Activated naive CD4-positive, alpha-beta T cell treated with anti-CD3 and anti-CD28 coated beads, Interleukin-2, amount 50 U/mL, for 72 hours (primary cell): ENCODE measurements around the gene FRYL. TPM values are rescaled to one million over a fixed set of nuclear protein-coding genes. Genes with fewer than 3 reads are reported as not detected.
"Not testable (repeated sequence)": the region's sequence is repeated elsewhere in the genome, so short reads cannot be mapped to it uniquely, and the experiment has no call there.

Source experiments
- ATAC-seq, 2 donors: fragments of 150-1000 bp; cut with Tn5 transposase; 2 replicates each; pipeline ENCODE4 v1.10.0; 2021; ENCODE audit warnings: mild to moderate bottlenecking in 2 of 2, moderate library complexity in 2 of 2
- DNase-seq, 2 donors: peaks; one replicate each; pipeline ENCODE4 v3.0.0; 2021 to 2022; ENCODE audit warnings: low spot score in 2 of 2
- H3K27ac Mint-ChIP-seq, 2 donors: one replicate each; pipeline ENCODE4 v1.8.0; 2022; ENCODE audit warnings: mild to moderate bottlenecking in 2 of 2, mixed read lengths in 2 of 2
- H3K36me3 Mint-ChIP-seq, 2 donors: one replicate each; pipeline ENCODE4 v1.8.0; 2022; ENCODE audit warnings: mixed read lengths in 2 of 2
- H3K9me3 Mint-ChIP-seq, 2 donors: one replicate each; pipeline ENCODE4 v1.8.0; 2022; ENCODE audit warnings: mixed read lengths in 2 of 2
- total RNA-seq, 2 donors: library from RNA; stranded (reverse); gene quantifications; one replicate each; pipeline ENCODE4 v1.2.3, GENCODE V29; 2022

Gene FRYL
- total RNA-seq, 2 donors from 2014 or later = 74.9 to 84.3 TPM

GRCh38 chr4:48693856-48694574, 86.1 kb downstream of the FRYL start:
- H3K27ac Mint-ChIP-seq = no peak overlapping the region
- no peak for ATAC-seq
- H3K9me3 Mint-ChIP-seq = no peaks in the 10 kb centered on the region
- no peaks in the 10 kb centered on the region for H3K36me3 Mint-ChIP-seq
- no peak for DNase-seq

- Mint-ChIP-seq H3K36me3 (no peaks in the 10 kb centered on the region), H3K27ac (no peak overlapping the region), H3K9me3 (no peaks in the 10 kb centered on the region)
- no peak for DNase-seq
- no peak for ATAC-seq
Measured at GRCh38 chr4:48692897-48693296, 87.2 kb downstream of the FRYL start.

- no peak overlapping the region for H3K27ac Mint-ChIP-seq
- DNase-seq (no peak), ATAC-seq (no peak)
- no peaks in the 10 kb centered on the region for H3K36me3 Mint-ChIP-seq
- H3K9me3 Mint-ChIP-seq = no peaks in the 10 kb centered on the region
Measured at GRCh38 chr4:48692044-48692443, 88.0 kb downstream of the FRYL start.

- ATAC-seq = no peak
- Mint-ChIP-seq H3K27ac (no peak overlapping the region), H3K9me3 (no peaks in the 10 kb centered on the region), H3K36me3 (no peaks in the 10 kb centered on the region)
- DNase-seq = no peak
Measured at GRCh38 chr4:48688953-48689352, 91.1 kb downstream of the FRYL start.

GRCh38 chr4:48687313-48688051, 92.6 kb downstream of the FRYL start:
- Mint-ChIP-seq H3K27ac (no peak overlapping the region), H3K36me3 (peaks cover 0 to 7% of the 10 kb centered on the region in 2 donors), H3K9me3 (no peaks in the 10 kb centered on the region)
- ATAC-seq (no peak), DNase-seq (no peak)

GRCh38 chr4:48686369-48686768, 93.7 kb downstream of the FRYL start:
- H3K36me3 Mint-ChIP-seq = peaks cover 0 to 13% of the 10 kb centered on the region in 2 donors

GRCh38 chr4:48683784-48684666, 96.1 kb downstream of the FRYL start:
- Mint-ChIP-seq H3K27ac (no peak overlapping the region), H3K36me3 (peaks cover 0 to 13% of the 10 kb centered on the region in 2 donors), H3K9me3 (no peaks in the 10 kb centered on the region)
- ATAC-seq = no peak
- DNase-seq = no peak

More at GRCh38 chr4:48686369-48686768, 93.7 kb downstream of the FRYL start:
- H3K9me3 Mint-ChIP-seq = no peaks in the 10 kb centered on the region
- no peak for ATAC-seq
- no peak overlapping the region for H3K27ac Mint-ChIP-seq
- DNase-seq = no peak

GRCh38 chr4:48682870-48683269, 97.2 kb downstream of the FRYL start:
- H3K36me3 Mint-ChIP-seq = peaks cover 0 to 13% of the 10 kb centered on the region in 2 donors
- not testable (repeated sequence) for ATAC-seq, DNase-seq, H3K27ac Mint-ChIP-seq, H3K9me3 Mint-ChIP-seq

- ATAC-seq (peak; percentile 99 to 100), DNase-seq (no peak)
- no peak overlapping the region for H3K27ac Mint-ChIP-seq
- H3K36me3 Mint-ChIP-seq = peaks cover 0 to 13% of the 10 kb centered on the region in 2 donors
- no peaks in the 10 kb centered on the region for H3K9me3 Mint-ChIP-seq
Measured at GRCh38 chr4:48681856-48682255, 98.2 kb downstream of the FRYL start.

- Mint-ChIP-seq H3K27ac (no peak overlapping the region), H3K36me3 (peaks cover 0 to 21% of the 10 kb centered on the region in 2 donors), H3K9me3 (no peaks in the 10 kb centered on the region)
- ATAC-seq = no peak
- no peak for DNase-seq
Measured at GRCh38 chr4:48680848-48681568, 99.1 kb downstream of the FRYL start.

GRCh38 chr4:48673537-48673936, 106.5 kb downstream of the FRYL start:
- no peak overlapping the region for H3K27ac Mint-ChIP-seq
- DNase-seq (no peak), ATAC-seq (no peak)
- H3K9me3 Mint-ChIP-seq = peaks cover 6 to 9% of the 10 kb centered on the region in 2 donors
- H3K36me3 Mint-ChIP-seq = peaks cover 6 to 28% of the 10 kb centered on the region in 2 donors

- ATAC-seq (no peak), DNase-seq (no peak)
- Mint-ChIP-seq H3K27ac (no peak overlapping the region), H3K9me3 (peaks cover 6 to 9% of the 10 kb centered on the region in 2 donors), H3K36me3 (peaks cover 6 to 16% of the 10 kb centered on the region in 2 donors)
Measured at GRCh38 chr4:48670587-48670986, 109.5 kb downstream of the FRYL start.

- no peak for ATAC-seq
- H3K36me3 Mint-ChIP-seq = peaks cover 7 to 19% of the 10 kb centered on the region in 2 donors
- H3K9me3 Mint-ChIP-seq = peaks cover 6 to 9% of the 10 kb centered on the region in 2 donors
- no peak overlapping the region for H3K27ac Mint-ChIP-seq
- DNase-seq = no peak
Measured at GRCh38 chr4:48669086-48669485, 111.0 kb downstream of the FRYL start.

GRCh38 chr4:48668254-48669017, 111.6 kb downstream of the FRYL start:
- DNase-seq = no peak
- H3K27ac Mint-ChIP-seq = no peak overlapping the region
- peaks cover 8 to 9% of the 10 kb centered on the region in 2 donors for H3K9me3 Mint-ChIP-seq
- ATAC-seq = no peak
- H3K36me3 Mint-ChIP-seq = peaks cover 12 to 25% of the 10 kb centered on the region in 2 donors

GRCh38 chr4:48667148-48667547, 112.9 kb downstream of the FRYL start:
- Mint-ChIP-seq H3K27ac (peak overlapping the region in 1 of 2 donors; percentile 25), H3K36me3 (peaks cover 12 to 24% of the 10 kb centered on the region in 2 donors), H3K9me3 (peaks cover 8 to 9% of the 10 kb centered on the region in 2 donors)
- ATAC-seq (no peak), DNase-seq (no peak)
